ENCODE measurements around the gene GRHL3.

- TF ChIP-seq, protein P1, sequence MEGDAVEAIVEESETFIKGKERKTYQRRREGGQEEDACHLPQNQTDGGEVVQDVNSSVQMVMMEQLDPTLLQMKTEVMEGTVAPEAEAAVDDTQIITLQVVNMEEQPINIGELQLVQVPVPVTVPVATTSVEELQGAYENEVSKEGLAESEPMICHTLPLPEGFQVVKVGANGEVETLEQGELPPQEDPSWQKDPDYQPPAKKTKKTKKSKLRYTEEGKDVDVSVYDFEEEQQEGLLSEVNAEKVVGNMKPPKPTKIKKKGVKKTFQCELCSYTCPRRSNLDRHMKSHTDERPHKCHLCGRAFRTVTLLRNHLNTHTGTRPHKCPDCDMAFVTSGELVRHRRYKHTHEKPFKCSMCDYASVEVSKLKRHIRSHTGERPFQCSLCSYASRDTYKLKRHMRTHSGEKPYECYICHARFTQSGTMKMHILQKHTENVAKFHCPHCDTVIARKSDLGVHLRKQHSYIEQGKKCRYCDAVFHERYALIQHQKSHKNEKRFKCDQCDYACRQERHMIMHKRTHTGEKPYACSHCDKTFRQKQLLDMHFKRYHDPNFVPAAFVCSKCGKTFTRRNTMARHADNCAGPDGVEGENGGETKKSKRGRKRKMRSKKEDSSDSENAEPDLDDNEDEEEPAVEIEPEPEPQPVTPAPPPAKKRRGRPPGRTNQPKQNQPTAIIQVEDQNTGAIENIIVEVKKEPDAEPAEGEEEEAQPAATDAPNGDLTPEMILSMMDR (IDR thresholded peaks at IDR 0.05), result no peak
- no peak for TF ChIP-seq POLR2A (IDR thresholded peaks at IDR 0.05)
Measured at GRCh38 chr1:24316645-24317044, 2.5 kb upstream of the GRHL3 start.
